ENCODE measurements around the gene PTPRM. TPM values are rescaled to one million over a fixed set of nuclear protein-coding genes. Genes with fewer than 3 reads are reported as not detected.

The PTPRM gene
- polyA plus RNA-seq, 1 of the 3 experiments (the other 2 are of a cell fraction): 16.0 TPM

DNA sequence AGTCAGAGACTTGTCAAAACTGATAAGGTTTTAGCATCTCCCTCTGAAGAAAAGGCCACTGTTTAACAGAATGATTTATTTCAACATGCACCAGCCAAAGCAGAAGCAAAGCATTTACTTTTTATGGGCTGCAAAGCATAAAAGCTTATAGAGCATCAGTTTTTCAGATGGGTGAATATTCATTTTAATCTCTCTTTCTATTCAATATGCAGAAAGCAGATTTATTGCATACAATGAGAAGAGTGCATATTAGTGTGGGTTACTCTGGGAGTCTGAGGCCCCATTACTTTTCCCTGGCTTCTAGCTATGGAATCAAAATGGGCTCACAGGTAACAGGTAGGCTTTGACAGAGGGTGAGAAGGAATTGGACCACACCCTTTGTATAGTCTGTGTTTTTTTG, 9.0 kb downstream of the PTPRM start:
- H3K4me3 ChIP-seq (ENCODE audit: low read depth in 2 of 2, low read length in 1 of 2): no peak overlapping the region
- H3K27ac ChIP-seq (ENCODE audit: low read depth in 2 of 2, low read length in 1 of 2): no peak overlapping the region
- H3K9ac ChIP-seq: no peak overlapping the region
- H3K9me2 ChIP-seq: no peaks in the 10 kb centered on the region
- no peaks in the 10 kb centered on the region for H3K9me3 ChIP-seq
- no peaks in the 10 kb centered on the region for H3K36me3 ChIP-seq (replicated peaks in 1 of 2; ENCODE audit: control insufficient read depth in 1 of 2, insufficient read depth in 2 of 2, low read length in 1 of 2)
- H4K20me1 ChIP-seq (ENCODE audit: insufficient read depth): no peaks in the 10 kb centered on the region
- TF ChIP-seq CHD2 (IDR thresholded peaks at IDR 0.05; ENCODE audit: low read length, partially characterized antibody) (no peak), JUND (IDR thresholded peaks at IDR 0.05) (no peak), NFIC (IDR thresholded peaks at IDR 0.05; ENCODE audit: borderline replicate concordance) (no peak), USF1 (IDR thresholded peaks at IDR 0.05; ENCODE audit: borderline replicate concordance, low read depth) (no peak), FOXM1 (IDR thresholded peaks at IDR 0.05; ENCODE audit: low read depth) (no peak), SIN3A (IDR thresholded peaks at IDR 0.05; ENCODE audit: borderline replicate concordance, low read depth, low read length) (no peak), MXI1 (IDR thresholded peaks at IDR 0.05; ENCODE audit: low read depth, low read length) (no peak), TEAD4 (IDR thresholded peaks at IDR 0.05; ENCODE audit: borderline replicate concordance, insufficient read depth) (no peak), EP300 (IDR thresholded peaks at IDR 0.05; ENCODE audit: borderline replicate concordance in 1 of 2, low read depth in 1 of 2, low read length in 1 of 2) (no peak), GATA2 (CRISPR knock-in tag; IDR thresholded peaks at IDR 0.05) (no peak), MEF2A (IDR thresholded peaks at IDR 0.05; ENCODE audit: borderline replicate concordance, low read depth) (no peak), RFX5 (IDR thresholded peaks at IDR 0.05; ENCODE audit: low read length) (no peak), PBX3 (IDR thresholded peaks at IDR 0.05) (no peak), MAX (IDR thresholded peaks at IDR 0.05; ENCODE audit: low read depth) (no peak), FOXJ3 (CRISPR knock-in tag; IDR thresholded peaks at IDR 0.05) (no peak), TAF1 (IDR thresholded peaks at IDR 0.05; ENCODE audit: borderline replicate concordance, low read depth, low read length) (no peak)
- H3K27me3 ChIP-seq (ENCODE audit: insufficient read depth): no peaks in the 10 kb centered on the region
- H3K79me2 ChIP-seq (ENCODE audit: insufficient read depth): no peaks in the 10 kb centered on the region
- DNase-seq: no peak
- ChIA-PET CTCF (interaction anchor here (0.8 to 4.0 kb wide), 3 partner anchors 9 to 304 kb away, joined by 3 to 22 read pairs (median 4); partner anchors contain the start of gene PTPRM), POLR2A (no interaction called here)
- no peak overlapping the region for H3K4me2 ChIP-seq
- H2AFZ ChIP-seq (ENCODE audit: low read depth): no peak overlapping the region
- no peaks in the 10 kb centered on the region; a peak in 2 of 4 replicates for H3K4me1 ChIP-seq (ENCODE audit: control insufficient read depth in 1 of 2, insufficient read depth in 2 of 2, low read depth in 1 of 2, low read length in 1 of 2)
- H3F3A ChIP-seq (replicated peaks; ENCODE audit: insufficient read depth): no peaks in the 10 kb centered on the region

- Histone ChIP-seq H3K27ac (ENCODE audit: low read depth in 2 of 2, low read length in 1 of 2) (no peak overlapping the region), H3K36me3 (replicated peaks in 1 of 2; ENCODE audit: control insufficient read depth in 1 of 2, insufficient read depth in 2 of 2, low read length in 1 of 2) (no peaks in the 10 kb centered on the region), H3K9me2 (no peaks in the 10 kb centered on the region), H3K4me3 (ENCODE audit: low read depth in 2 of 2, low read length in 1 of 2) (no peak overlapping the region), H3K79me2 (ENCODE audit: insufficient read depth) (no peaks in the 10 kb centered on the region), H3K9me3 (no peaks in the 10 kb centered on the region), H2AFZ (ENCODE audit: low read depth) (no peak overlapping the region), H3K4me2 (no peak overlapping the region), H3F3A (replicated peaks; ENCODE audit: insufficient read depth) (no peaks in the 10 kb centered on the region), H3K9ac (no peak overlapping the region), H4K20me1 (ENCODE audit: insufficient read depth) (no peaks in the 10 kb centered on the region), H3K4me1 (ENCODE audit: control insufficient read depth in 1 of 2, insufficient read depth in 2 of 2, low read depth in 1 of 2, low read length in 1 of 2) (no peaks in the 10 kb centered on the region; a peak in 2 of 4 replicates), H3K27me3 (ENCODE audit: insufficient read depth) (no peaks in the 10 kb centered on the region)
- TF ChIP-seq, protein P1, sequence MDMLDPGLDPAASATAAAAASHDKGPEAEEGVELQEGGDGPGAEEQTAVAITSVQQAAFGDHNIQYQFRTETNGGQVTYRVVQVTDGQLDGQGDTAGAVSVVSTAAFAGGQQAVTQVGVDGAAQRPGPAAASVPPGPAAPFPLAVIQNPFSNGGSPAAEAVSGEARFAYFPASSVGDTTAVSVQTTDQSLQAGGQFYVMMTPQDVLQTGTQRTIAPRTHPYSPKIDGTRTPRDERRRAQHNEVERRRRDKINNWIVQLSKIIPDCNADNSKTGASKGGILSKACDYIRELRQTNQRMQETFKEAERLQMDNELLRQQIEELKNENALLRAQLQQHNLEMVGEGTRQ (IDR thresholded peaks at IDR 0.05; ENCODE audit: borderline replicate concordance, low read depth, low read length): no peak
- TF ChIP-seq FOXM1 (IDR thresholded peaks at IDR 0.05; ENCODE audit: low read depth): no peak
- no peak for TF ChIP-seq FOXJ3 (CRISPR knock-in tag; IDR thresholded peaks at IDR 0.05)
- TF ChIP-seq GABPA (IDR thresholded peaks at IDR 0.05; ENCODE audit: low read depth): no peak
- no peak for TF ChIP-seq CTCF (IDR thresholded peaks at IDR 0.05)
- no peak for TF ChIP-seq RCOR1 (IDR thresholded peaks at IDR 0.05; ENCODE audit: low read length)
- no peak for TF ChIP-seq MAX (IDR thresholded peaks at IDR 0.05; ENCODE audit: low read depth)
- no peak for TF ChIP-seq GATA2 (CRISPR knock-in tag; IDR thresholded peaks at IDR 0.05)
- no peak for TF ChIP-seq USF1 (IDR thresholded peaks at IDR 0.05; ENCODE audit: borderline replicate concordance, low read depth)
- TF ChIP-seq ELF1 (IDR thresholded peaks at IDR 0.05): no peak
- ChIA-PET CTCF (interaction anchor here (0.6 to 4.0 kb wide), 6 partner anchors 9 to 304 kb away, joined by 3 to 22 read pairs (median 4); partner anchors contain the start of gene PTPRM), POLR2A (no interaction called here)
- DNase-seq: no peak
Measured at GRCh38 chr18:7576685-7577084, 9.6 kb downstream of the PTPRM start.
